OCI-LY1 (cell line): ENCODE measurements around the gene VMP1.

Experiments used
- EZH2 ChIP-seq: fragments of 200-600 bp; sonication (generic), shearing (Covaris generic); IDR thresholded peaks from 2 replicates; pipeline ENCODE4 v1.8.0; 2017; ENCODE audit warnings: borderline replicate concordance, mixed run types, mild to moderate bottlenecking, antibody characterized with exemption, low read length, moderate library complexity, mixed read lengths
- TF ChIP-seq, protein P1 (sequence below): fragments of 200-600 bp; sonication (generic), shearing (Covaris generic); IDR thresholded peaks from 2 replicates; pipeline ENCODE4 v1.5.1; 2017; ENCODE audit warnings: mild to moderate bottlenecking, antibody characterized with exemption, low read length, moderate library complexity, mixed read lengths

DNA sequence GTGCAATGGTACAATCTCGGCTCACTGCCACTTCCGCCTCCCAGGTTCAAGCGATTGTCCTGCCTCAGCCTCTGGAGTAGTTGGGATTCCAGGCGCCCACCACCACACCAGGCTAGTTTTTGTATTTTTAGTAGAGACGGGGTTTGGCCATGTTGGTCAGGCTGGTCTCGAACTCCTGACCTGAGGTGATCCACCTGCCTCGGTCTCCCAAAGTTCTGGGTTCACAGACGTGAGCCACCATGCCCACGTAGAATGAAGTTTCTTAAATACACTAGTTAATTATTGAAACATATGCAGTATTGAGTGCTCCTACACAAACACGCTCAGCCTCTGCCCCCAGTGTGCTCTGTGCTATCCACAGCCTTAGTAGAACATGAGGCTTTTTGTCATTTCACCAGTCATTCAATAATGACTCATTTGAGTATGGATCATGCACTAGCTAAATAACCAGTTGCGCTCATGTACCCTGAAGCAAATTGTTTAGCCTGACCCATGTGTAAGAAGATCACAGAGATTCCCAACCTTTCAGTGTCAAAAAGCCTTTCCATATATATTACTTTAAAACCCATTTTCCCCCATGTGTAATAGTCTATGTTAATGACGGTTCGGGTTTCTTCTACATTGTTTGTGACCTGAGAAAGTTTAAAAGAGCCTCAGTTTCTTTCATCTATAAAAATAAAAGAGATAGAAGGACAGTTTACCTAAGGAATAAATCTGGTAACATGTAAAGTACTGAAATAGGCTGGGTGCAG is 135.6 kb downstream of the VMP1 start:
- TF ChIP-seq, protein P1, sequence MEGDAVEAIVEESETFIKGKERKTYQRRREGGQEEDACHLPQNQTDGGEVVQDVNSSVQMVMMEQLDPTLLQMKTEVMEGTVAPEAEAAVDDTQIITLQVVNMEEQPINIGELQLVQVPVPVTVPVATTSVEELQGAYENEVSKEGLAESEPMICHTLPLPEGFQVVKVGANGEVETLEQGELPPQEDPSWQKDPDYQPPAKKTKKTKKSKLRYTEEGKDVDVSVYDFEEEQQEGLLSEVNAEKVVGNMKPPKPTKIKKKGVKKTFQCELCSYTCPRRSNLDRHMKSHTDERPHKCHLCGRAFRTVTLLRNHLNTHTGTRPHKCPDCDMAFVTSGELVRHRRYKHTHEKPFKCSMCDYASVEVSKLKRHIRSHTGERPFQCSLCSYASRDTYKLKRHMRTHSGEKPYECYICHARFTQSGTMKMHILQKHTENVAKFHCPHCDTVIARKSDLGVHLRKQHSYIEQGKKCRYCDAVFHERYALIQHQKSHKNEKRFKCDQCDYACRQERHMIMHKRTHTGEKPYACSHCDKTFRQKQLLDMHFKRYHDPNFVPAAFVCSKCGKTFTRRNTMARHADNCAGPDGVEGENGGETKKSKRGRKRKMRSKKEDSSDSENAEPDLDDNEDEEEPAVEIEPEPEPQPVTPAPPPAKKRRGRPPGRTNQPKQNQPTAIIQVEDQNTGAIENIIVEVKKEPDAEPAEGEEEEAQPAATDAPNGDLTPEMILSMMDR = no peak
- TF ChIP-seq EZH2 = no peak
